Activated CD8-positive, alpha-beta memory T cell treated with anti-CD3 and anti-CD28 coated beads for 24 hours (primary cell): Measurements from ENCODE around the gene HNF4A.

Experiments used
- DNase-seq: peaks from one replicate; pipeline ENCODE4 v3.0.0-alpha.2; 2020

Gene HNF4A

DNA sequence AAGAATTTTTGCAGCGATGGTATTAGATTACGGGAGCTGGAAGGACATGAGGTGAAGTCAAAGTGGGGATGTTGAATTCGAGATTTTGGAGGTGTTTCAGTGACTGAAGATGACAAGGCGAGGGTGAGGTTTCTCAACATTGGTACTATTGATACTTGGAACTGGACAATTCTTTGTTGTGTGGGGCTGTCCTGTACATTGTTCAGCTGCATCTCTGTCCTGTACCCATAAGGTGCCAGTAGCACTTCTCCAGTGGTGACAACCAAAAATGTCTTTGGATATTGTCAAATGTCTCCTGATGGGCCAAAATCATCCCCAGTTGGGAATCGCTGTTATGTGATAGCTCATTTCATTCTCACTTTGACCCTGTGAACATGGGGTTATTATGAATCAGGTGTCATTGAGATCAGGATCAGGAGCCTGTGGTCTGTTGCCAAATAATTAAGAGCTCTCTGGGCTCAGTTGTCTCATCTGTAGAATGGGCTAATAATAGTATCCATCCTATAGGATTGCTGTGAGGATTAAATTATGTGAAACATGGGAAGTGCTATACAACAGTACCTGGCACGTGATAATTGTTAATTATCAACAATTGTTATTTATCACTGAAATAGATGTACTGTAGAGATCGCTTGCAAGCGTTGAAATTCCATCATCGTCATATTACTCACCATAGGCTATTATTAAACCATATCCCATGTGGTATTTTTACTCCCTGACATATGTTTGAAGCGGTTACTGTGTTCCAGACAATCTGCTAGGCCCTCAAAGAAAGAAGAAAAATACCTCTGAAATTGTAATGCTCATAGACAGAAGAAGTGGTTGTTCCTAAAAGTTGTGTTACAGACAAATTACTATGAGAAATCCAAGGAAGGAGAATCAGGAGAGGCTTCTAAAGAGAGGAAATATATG lies 71.6 kb downstream of the HNF4A start:
- DNase-seq: no peak

DNA sequence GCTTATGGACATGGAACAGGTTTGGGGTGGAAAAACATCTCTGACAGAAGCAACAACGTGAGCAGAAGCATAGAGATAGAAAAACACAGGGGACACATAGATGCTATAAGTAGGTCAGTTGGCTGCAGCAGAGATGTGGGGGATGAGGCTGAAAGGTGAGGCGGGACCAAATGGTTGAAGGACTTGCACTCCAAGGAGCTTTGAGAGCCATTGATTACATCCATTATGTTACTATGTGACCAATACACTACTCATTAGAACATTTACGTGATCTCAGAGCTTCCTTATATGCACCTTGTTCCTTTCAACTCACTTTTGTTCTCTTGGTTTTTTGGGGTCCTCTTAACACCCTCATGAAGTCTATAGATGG lies 72.3 kb downstream of the HNF4A start:
- no peak for DNase-seq

DNA sequence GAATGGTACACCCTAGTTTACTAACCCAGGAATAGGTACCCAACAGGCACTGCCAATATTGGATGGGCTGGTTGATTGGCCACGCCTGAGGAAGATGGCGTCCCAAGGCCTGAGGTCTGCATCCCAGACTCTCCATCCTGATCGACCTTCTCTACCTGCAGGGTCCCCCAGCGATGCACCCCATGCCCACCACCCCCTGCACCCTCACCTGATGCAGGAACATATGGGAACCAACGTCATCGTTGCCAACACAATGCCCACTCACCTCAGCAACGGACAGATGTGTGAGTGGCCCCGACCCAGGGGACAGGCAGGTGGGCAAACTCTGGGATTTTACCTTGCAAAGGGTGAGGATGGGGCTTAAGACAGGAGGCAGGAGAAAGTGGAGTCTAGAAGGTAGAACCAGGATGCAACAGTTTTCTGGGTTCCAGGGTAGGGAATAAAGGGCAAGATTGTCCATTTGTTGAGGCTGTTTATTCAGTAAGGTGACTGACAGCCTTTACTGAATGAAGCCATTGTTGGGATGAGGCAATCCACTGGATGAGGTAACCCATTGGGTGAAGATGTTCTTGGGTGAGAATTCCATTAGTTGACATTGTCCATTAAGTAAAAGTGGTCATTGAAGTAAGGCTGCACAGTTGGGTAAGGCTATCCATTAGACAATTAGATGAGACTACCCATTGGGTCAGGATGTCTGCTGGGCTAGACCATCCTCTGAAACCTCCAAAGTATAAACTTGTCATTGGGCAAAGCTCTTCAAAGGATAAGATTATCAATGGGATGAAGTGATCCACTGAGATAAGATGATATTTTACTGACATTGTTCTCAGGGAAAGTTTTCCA lies 72.9 kb downstream of the HNF4A start:
- DNase-seq: no peak

DNA sequence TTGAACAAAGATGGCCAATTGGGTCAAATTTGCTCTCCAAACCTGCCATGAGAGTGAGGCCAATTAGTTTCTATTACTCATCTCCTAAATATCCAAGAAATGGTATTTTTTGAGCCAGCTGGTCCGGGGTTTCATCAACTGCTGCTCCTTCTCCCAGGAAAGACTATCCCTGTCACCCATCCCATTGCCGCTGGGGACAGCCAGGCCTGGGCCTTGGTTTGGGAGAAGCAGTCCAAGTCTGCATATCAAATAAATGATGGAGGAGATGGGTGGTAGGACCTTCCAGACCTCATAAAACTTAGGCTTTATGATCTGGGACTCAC lies 73.5 kb downstream of the HNF4A start:
- no peak for DNase-seq

DNA sequence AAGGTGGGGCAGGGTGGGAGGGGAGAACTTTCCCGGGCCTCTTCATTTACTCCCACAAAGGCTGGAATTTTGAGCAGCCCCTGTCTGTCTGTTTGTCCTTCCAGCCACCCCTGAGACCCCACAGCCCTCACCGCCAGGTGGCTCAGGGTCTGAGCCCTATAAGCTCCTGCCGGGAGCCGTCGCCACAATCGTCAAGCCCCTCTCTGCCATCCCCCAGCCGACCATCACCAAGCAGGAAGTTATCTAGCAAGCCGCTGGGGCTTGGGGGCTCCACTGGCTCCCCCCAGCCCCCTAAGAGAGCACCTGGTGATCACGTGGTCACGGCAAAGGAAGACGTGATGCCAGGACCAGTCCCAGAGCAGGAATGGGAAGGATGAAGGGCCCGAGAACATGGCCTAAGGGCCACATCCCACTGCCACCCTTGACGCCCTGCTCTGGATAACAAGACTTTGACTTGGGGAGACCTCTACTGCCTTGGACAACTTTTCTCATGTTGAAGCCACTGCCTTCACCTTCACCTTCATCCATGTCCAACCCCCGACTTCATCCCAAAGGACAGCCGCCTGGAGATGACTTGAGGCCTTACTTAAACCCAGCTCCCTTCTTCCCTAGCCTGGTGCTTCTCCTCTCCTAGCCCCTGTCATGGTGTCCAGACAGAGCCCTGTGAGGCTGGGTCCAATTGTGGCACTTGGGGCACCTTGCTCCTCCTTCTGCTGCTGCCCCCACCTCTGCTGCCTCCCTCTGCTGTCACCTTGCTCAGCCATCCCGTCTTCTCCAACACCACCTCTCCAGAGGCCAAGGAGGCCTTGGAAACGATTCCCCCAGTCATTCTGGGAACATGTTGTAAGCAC lies 74.1 kb downstream of the HNF4A start:
- no peak for DNase-seq

DNA sequence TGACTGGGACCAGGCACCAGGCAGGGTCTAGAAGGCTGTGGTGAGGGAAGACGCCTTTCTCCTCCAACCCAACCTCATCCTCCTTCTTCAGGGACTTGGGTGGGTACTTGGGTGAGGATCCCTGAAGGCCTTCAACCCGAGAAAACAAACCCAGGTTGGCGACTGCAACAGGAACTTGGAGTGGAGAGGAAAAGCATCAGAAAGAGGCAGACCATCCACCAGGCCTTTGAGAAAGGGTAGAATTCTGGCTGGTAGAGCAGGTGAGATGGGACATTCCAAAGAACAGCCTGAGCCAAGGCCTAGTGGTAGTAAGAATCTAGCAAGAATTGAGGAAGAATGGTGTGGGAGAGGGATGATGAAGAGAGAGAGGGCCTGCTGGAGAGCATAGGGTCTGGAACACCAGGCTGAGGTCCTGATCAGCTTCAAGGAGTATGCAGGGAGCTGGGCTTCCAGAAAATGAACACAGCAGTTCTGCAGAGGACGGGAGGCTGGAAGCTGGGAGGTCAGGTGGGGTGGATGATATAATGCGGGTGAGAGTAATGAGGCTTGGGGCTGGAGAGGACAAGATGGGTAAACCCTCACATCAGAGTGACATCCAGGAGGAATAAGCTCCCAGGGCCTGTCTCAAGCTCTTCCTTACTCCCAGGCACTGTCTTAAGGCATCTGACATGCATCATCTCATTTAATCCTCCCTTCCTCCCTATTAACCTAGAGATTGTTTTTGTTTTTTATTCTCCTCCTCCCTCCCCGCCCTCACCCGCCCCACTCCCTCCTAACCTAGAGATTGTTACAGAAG lies 75.0 kb downstream of the HNF4A start:
- no peak for DNase-seq

DNA sequence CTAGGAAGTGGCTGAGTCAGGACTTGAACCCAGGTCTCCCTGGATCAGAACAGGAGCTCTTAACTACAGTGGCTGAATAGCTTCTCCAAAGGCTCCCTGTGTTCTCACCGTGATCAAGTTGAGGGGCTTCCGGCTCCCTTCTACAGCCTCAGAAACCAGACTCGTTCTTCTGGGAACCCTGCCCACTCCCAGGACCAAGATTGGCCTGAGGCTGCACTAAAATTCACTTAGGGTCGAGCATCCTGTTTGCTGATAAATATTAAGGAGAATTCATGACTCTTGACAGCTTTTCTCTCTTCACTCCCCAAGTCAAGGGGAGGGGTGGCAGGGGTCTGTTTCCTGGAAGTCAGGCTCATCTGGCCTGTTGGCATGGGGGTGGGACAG lies 75.6 kb downstream of the HNF4A start:
- DNase-seq: no peak

DNA sequence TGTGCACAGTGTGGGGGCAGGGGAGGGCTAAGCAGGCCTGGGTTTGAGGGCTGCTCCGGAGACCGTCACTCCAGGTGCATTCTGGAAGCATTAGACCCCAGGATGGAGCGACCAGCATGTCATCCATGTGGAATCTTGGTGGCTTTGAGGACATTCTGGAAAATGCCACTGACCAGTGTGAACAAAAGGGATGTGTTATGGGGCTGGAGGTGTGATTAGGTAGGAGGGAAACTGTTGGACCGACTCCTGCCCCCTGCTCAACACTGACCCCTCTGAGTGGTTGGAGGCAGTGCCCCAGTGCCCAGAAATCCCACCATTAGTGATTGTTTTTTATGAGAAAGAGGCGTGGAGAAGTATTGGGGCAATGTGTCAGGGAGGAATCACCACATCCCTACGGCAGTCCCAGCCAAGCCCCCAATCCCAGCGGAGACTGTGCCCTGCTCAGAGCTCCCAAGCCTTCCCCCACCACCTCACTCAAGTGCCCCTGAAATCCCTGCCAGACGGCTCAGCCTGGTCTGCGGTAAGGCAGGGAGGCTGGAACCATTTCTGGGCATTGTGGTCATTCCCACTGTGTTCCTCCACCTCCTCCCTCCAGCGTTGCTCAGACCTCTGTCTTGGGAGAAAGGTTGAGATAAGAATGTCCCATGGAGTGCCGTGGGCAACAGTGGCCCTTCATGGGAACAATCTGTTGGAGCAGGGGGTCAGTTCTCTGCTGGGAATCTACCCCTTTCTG lies 76.2 kb downstream of the HNF4A start:
- DNase-seq: no peak

DNA sequence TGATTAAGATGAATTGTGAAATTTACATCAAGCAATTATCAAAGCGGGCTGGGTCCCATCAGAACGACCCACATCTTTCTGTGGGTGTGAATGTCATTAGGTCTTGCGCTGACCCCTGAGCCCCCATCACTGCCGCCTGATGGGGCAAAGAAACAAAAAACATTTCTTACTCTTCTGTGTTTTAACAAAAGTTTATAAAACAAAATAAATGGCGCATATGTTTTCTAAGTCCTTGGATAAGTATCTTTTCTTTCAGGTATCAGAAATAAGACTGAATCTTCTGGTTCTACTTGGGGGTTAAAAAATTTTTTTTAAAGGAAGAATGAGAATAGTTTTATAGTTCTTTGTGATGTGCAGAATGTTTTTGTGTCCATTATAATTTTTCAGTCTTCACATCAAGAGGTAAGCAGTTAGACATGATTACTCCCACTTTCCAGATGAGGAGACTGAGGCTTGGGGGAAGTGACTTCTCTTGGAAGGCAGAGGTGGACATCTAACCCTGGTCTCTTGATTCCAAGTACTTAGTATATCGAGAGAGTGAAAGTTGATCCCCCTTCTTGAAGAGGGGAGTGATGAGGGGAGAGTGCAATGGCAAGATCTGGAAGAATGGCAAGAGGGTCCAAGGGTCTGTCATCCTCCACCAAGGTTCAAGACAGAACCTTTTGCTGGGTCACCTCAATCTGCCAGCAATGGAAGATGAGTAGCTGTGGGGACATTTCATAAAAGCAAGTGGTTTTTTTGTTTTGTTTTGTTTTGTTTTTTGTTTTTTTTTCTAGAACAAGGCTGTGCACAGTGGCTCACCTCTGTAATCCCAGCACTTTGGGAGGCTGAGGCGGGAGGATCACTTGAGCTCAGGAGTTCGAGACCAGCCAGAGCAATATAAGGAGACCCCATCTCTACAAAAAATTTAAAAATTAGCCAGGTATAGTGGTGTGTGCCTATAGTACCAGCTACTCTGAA lies 77.4 kb downstream of the HNF4A start:
- DNase-seq: no peak

DNA sequence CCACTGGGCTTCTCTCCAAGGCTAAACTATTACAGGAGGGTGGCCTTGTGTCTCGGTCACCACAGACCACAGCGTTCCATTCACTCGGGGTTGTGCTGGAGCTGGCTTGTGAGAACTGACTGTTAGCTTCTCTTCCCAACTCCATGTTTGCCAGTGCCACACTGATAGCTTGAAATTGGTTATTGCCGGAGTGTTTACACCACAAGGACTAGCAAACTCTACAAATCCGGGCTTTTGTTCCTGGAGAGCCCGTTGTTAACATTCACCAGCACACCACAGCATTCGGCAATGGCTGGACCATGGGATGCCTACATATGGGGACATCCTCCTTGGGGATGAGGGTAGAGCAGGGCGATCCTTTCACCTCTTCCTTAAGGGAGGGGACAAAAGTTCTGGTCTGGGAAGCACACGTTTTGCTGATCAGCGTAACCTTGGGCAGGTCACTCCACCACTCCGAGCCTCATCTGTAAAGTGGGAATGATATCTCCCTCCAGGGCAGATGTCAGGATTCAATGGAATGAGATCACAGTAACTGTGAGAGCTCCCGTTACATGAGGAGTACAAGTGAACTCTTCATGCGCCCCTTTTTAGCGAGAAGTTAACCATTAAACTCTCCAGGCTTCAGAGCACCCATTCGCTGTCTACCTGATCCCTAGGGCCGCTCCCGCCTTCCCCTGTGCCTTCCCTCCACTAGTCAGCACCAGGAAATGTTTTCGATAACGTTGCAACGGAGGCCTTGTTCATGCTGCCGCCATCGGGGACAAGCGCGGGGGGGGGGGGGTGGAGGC lies 78.4 kb downstream of the HNF4A start:
- no peak for DNase-seq

DNA sequence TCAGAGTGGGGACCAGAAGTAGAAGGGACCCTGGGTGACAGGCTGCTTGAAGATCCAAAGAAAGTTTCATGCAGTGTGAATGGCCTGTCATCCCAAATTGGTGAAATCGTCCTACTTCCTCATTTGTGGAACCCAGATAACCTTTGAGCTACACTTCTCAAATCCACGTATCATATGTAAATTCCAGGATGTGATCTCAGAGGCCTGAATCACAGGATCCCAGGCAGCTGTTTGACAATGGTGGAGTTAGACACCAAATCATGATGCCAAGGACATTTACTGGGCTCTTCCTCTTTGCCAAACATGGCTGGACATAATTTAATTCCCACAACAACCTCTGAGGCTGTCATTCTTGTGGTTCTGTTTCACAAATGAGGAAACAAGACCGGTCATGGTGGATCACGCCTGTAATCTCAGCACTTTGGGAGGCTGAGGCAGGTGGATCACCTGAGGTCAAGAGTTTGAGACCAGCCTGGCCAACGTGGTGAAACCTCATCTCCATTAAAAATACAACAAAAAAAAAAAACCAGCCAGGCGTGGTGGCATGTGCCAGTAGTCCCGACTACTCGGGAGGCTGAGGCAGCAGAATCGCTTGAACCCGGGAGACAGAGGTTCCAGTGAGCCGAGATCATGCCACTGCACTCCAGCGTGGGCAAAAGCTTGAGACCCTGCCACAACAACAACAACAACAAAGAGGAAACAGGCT lies 80.3 kb downstream of the HNF4A start:
- DNase-seq: no peak

DNA sequence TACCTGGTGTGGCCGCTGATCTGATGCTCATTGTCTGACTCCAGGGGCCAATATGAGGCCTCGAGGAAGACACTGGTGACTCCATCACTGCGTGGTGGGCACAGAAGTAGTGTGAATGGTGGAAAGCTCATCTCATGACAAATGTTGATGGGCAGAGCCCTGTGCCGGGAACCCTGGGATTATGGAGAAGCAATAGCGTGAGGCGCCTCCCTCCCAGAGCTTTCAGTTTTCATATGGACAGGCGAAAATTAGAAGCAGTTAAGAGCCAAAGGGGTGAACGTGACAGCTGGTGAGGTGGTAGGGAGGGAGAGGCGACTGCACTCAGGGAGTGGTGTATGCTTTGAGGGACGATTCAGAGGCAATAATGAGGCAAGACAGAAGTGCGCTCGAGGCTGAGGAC lies 80.9 kb downstream of the HNF4A start:
- no peak for DNase-seq

DNA sequence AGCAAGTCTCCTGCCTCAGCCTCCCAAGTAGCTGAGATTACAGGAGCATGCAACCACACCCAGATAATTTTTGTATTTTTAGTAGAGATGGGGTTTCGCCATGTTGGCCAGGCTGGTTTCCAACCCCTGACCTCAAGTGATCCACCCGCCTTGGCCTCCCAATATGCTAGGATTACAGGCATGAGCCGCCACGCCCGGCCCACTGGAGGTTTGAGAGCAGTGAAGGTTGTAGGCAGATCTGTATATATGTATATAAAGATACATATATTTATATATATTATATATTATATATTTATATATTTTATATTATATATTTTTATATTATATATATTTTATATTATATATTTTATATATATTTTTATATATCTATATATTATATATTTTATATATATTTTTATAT lies 82.0 kb downstream of the HNF4A start:
- DNase-seq: no peak

DNA sequence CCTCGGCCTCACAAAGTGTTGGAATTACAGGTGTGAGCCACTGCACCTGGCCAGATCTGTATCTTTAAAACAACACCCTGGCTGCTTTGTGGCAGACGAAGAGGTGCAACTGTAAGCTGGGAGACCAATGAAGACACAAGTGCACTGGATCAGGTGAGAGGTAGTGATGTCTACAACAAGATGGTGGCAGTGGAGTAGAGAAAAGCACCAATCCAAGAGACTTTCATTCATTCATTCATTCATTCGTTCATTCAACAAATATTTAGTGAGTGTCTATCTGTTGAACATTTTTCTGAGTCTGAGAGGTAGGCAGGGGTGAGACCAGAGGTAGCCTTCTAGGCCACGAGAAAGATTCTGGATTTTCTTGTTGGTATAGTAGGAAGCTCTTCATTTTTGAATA lies 83.3 kb downstream of the HNF4A start:
- no peak for DNase-seq

DNA sequence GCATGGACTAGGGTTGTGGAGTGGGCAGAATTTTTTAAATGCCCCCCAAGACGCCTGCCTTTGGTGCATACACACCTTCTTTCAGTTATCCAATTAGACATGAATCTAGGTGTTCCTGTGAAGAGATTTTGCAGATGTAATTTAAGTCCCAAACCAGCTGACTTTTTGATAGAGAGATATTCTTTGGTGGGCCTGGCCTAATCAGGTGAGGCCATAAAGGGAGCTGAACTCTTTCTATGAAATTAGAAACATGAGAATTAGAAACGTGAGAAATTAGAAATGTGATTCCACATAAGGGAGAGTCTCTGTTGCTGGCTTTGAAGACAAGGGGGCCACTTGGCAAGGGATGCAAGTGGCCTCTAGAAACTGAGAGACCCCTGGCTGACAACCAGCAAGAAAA lies 83.8 kb downstream of the HNF4A start:
- DNase-seq: no peak

DNA sequence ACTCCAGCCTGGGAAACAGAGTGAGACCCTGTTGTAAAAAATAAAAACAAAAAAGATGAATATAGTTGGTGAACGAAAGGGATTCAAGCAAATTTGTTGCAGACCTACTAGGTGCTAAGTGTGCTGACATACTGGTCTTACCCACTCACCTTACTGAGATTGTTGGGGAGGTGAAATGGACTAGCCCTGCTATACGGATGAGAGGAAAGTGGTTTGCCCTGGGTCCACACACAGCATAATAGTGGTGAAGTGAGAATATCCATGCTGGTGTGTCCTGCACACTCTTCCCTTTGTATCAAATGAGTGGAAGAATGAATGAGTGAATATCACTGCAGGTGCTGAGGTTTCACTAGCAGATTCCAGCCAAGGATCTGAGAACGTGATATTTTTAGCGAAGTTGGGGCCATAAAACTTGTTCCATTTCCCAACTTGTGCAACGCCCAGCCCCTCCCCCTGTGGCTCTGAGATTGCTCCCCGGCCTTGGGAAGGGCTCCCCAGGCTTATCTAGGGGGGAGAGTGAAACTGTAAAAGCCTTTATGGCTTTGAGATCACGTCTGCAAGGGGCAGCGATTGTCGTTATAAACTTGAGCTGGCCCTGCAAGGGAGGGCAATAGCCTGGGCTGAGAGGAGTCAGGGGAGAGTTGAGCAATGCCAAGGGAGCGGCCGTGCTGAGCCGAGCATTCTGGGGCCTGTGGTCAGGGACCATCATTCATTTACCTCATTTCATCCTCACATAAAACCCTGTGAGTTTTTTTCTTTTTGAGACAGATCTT lies 87.0 kb downstream of the HNF4A start:
- no peak for DNase-seq

DNA sequence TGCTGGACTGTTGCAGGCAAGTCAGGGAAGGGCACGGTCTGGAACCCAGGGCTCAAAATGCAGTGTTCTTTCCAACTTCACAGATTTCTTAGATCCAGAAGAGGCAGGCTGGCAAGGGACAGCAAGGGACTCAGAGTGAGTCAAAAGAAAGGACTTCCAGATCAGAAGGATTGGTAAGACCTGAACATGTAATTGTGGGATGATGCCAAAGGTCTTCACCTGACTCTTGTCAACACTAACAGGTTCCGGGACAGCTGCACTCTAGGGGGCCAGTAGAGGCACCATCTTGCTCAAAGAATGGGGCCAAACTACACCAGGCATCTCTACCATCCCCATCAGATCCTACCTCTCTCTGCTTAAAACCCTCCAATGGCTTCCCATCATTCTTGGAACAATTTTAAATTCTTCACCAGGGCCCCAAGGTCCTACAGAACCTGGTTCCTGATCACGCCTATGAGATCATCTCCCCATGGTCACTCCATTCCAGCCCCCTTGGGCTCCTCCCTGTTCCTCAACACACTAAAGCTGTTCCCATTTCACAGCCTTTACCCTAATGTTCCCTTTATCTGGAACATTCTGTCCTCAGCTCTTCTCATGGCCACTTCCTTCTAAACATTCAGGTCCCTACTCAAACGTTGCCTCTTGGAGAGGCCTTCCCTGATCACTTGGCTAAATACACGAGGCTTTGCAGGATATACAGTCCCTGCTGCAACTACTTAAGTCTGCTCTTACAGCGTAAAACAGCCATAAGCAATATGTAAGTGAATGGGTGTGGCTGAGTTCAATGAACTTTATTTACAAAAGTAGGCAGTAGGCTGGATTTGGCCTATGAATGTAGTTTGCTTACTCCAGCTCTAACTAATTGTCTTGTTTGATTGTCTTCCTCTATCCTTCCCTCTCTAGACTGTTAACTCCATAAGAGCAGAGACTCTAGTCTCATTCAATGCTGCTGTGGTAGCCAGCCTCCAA lies 90.5 kb downstream of the HNF4A start:
- DNase-seq: no peak
